Measurements from ENCODE around the gene TMEM217.
"Not testable (repeated sequence)": the region's sequence is repeated elsewhere in the genome, so short reads cannot be mapped to it uniquely, and the experiment has no call there.

DNA sequence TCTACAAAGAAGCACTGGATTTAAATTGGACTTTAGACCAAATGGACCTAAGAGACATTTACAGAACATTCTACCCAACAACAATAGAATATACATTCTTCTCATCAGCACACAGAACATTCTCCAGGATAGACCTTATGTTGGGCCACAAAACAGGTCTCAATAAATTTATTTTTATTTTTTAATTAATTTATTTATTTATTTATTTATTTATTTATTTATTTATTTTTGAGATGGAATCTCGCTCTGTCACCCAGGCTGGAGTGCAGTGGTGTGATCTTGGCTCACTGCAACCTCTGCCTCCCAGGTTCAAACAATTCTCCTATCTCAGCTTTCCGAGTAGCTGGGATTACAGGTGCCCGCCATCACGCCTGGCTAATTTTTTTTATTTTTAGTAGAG, 61.5 kb downstream of the TMEM217 start:
- TF ChIP-seq EP300 (conservative IDR thresholded peaks at IDR 0.05; ENCODE audit: poor library complexity, severe bottlenecking), result not testable (repeated sequence)
- TF ChIP-seq, protein P1, sequence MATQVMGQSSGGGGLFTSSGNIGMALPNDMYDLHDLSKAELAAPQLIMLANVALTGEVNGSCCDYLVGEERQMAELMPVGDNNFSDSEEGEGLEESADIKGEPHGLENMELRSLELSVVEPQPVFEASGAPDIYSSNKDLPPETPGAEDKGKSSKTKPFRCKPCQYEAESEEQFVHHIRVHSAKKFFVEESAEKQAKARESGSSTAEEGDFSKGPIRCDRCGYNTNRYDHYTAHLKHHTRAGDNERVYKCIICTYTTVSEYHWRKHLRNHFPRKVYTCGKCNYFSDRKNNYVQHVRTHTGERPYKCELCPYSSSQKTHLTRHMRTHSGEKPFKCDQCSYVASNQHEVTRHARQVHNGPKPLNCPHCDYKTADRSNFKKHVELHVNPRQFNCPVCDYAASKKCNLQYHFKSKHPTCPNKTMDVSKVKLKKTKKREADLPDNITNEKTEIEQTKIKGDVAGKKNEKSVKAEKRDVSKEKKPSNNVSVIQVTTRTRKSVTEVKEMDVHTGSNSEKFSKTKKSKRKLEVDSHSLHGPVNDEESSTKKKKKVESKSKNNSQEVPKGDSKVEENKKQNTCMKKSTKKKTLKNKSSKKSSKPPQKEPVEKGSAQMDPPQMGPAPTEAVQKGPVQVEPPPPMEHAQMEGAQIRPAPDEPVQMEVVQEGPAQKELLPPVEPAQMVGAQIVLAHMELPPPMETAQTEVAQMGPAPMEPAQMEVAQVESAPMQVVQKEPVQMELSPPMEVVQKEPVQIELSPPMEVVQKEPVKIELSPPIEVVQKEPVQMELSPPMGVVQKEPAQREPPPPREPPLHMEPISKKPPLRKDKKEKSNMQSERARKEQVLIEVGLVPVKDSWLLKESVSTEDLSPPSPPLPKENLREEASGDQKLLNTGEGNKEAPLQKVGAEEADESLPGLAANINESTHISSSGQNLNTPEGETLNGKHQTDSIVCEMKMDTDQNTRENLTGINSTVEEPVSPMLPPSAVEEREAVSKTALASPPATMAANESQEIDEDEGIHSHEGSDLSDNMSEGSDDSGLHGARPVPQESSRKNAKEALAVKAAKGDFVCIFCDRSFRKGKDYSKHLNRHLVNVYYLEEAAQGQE (IDR thresholded peaks at IDR 0.05; ENCODE audit: borderline replicate concordance), result not testable (repeated sequence)

Measured in neural cell (in vitro differentiated cells).